GM18870 (cell line): ENCODE data around the gene PACRG.
A peak's percentile ranks its signal among the peaks of the same experiment; 100 is the strongest.

Experiments used
- ATAC-seq: cut with Tn5 transposase; IDR thresholded peaks from one replicate; pipeline ENCODE4 v1.9.1; 2021; ENCODE audit warnings: moderate library complexity; ENCODE audit not compliant: unreplicated experiment

The PACRG gene

GRCh38 chr6:162862462-162862861 lies 134.7 kb downstream of the PACRG start:
- ATAC-seq = no peak

- ATAC-seq = no peak
Observed at GRCh38 chr6:162862941-162863340, 135.2 kb downstream of the PACRG start.

GRCh38 chr6:162863821-162864220 lies 136.0 kb downstream of the PACRG start:
- no peak for ATAC-seq

- ATAC-seq = no peak
Observed at GRCh38 chr6:162864911-162865310, 137.1 kb downstream of the PACRG start.

- no peak for ATAC-seq
Observed at GRCh38 chr6:162866656-162867055, 138.9 kb downstream of the PACRG start.

- ATAC-seq = no peak
Observed at GRCh38 chr6:162868397-162868796, 140.6 kb downstream of the PACRG start.

GRCh38 chr6:162871966-162872365 lies 144.2 kb downstream of the PACRG start:
- ATAC-seq = no peak

GRCh38 chr6:162873537-162873936 lies 145.8 kb downstream of the PACRG start:
- ATAC-seq = no peak

GRCh38 chr6:162875070-162875469 lies 147.3 kb downstream of the PACRG start:
- no peak for ATAC-seq

- ATAC-seq = no peak
Observed at GRCh38 chr6:162882801-162883481, 155.2 kb downstream of the PACRG start.

- no peak for ATAC-seq
Observed at GRCh38 chr6:162887981-162888689, 160.4 kb downstream of the PACRG start.

GRCh38 chr6:162889303-162889702 lies 161.5 kb downstream of the PACRG start:
- ATAC-seq = no peak

GRCh38 chr6:162898011-162898410 lies 170.2 kb downstream of the PACRG start:
- no peak for ATAC-seq

GRCh38 chr6:162899148-162899547 lies 171.4 kb downstream of the PACRG start:
- ATAC-seq = no peak

GRCh38 chr6:162900503-162900902 lies 172.7 kb downstream of the PACRG start:
- no peak for ATAC-seq

GRCh38 chr6:162904069-162904663 lies 176.4 kb downstream of the PACRG start:
- ATAC-seq = no peak

- no peak for ATAC-seq
Observed at GRCh38 chr6:162906479-162906878, 178.7 kb downstream of the PACRG start.

- ATAC-seq = peak; percentile 62
Observed at GRCh38 chr6:162907876-162908481, 180.2 kb downstream of the PACRG start.

GRCh38 chr6:162913206-162913605 lies 185.4 kb downstream of the PACRG start:
- ATAC-seq = no peak

GRCh38 chr6:162917506-162917905 lies 189.7 kb downstream of the PACRG start:
- no peak for ATAC-seq

GRCh38 chr6:162921062-162921461 lies 193.3 kb downstream of the PACRG start:
- no peak for ATAC-seq
